Heart right ventricle (tissue), 16 donors: ENCODE results near the gene NLRX1. TPM values are rescaled to one million over a fixed set of nuclear protein-coding genes. Genes with fewer than 3 reads are reported as not detected.

Experiments
- ATAC-seq, 8 donors: fragments of 200-7000 bp; cut with Tn5 transposase; one replicate each; pipeline ENCODE4 v1.9.1; 2020; ENCODE audit warnings: mild to moderate bottlenecking in 8 of 8, moderate library complexity in 8 of 8, moderate number of reproducible peaks in 1 of 8
- DNase-seq, 2 donors: peaks; one replicate each; pipeline ENCODE4 v3.0.0-alpha.2; 2020
- H3K27ac ChIP-seq, 10 donors: fragments of 200-600 bp; sonication (generic) in 2 of 10; one replicate each; pipeline versions ENCODE4 v1.5.0 to v1.8.0; 2020 to 2022; ENCODE audit warnings: mild to moderate bottlenecking in 3 of 10
- H3K27me3 ChIP-seq, 7 donors: fragments of 200-600 bp; one replicate each; pipeline ENCODE4 v1.8.0; 2021 to 2022; ENCODE audit warnings: mild to moderate bottlenecking in 2 of 7
- H3K36me3 ChIP-seq, 9 donors: fragments of 200-600 bp; sonication (generic) in 1 of 9; one replicate each; pipeline versions ENCODE4 v1.5.0 to v1.8.0; 2020 to 2022; ENCODE audit warnings: mild to moderate bottlenecking in 2 of 9
- H3K4me1 ChIP-seq, 9 donors: fragments of 200-600 bp; sonication (generic) in 1 of 9; one replicate each; pipeline versions ENCODE4 v1.5.0 to v1.8.0; 2020 to 2022; ENCODE audit warnings: mild to moderate bottlenecking in 4 of 9
- H3K4me3 ChIP-seq, 10 donors: fragments of 200-600 bp; sonication (generic) in 2 of 10; one replicate each; pipeline versions ENCODE4 v1.5.0 to v1.8.0; 2020 to 2022; ENCODE audit warnings: mild to moderate bottlenecking in 7 of 10, moderate library complexity in 2 of 10
- H3K9me3 ChIP-seq, 11 donors: fragments of 200-600 bp in 10 of 11; sonication (generic) in 2 of 11; one replicate each; pipeline versions ENCODE4 v1.5.0 to v1.8.0; 2013 to 2022; ENCODE audit warnings: mild to moderate bottlenecking in 2 of 11, control low read depth in 1 of 11, moderate library complexity in 1 of 11
- CTCF ChIP-seq, 9 donors: fragments of 200-600 bp; sonication (generic) in 2 of 9; IDR thresholded peaks; one replicate each; pipeline versions ENCODE4 v1.5.0 to v1.8.0; 2021 to 2022; ENCODE audit warnings: antibody characterized with exemption in 9 of 9, mild to moderate bottlenecking in 5 of 9, moderate library complexity in 1 of 9
- WGBS, 2 donors: extraction: QIAGEN DNeasy Blood & Tissue Kit; methylation state at CpG; one replicate each; pipeline ENCODE4 v1.1.7; 2013; ENCODE audit warnings: inconsistent platforms in 1 of 2; 5-methylcytosine and 5-hydroxymethylcytosine counted together
- intact Hi-C, 10 donors: fragments of 100-400 bp; cut with DNase I; formaldehyde crosslinking; loops; one replicate each; pipeline versions ENCODE4 v1.11.1 to v1.14.2; 2022
- polyA plus RNA-seq, 2 donors: library from polyadenylated mRNA; stranded (reverse); fragments of 200-250 nt; gene quantifications; one replicate each; pipeline ENCODE4 v1.2.3, GENCODE V29; 2013
- total RNA-seq, 10 donors: library from RNA; stranded (reverse); fragmentation: NEBNext Ultra II Directional in 3 of 10; extraction: Animal tissue kit (Norgen Biotek cat#: 25700) in 3 of 10; gene quantifications; one replicate each; pipeline versions ENCODE4 v1.2.1 to v1.2.4, GENCODE V29; 2021 to 2023
- donor health status: Arrhythmogenic right ventricular cardiomyopathy.
- donor health status: ischemic (EF 13 %, LVEDD 7.1; RV severe dilation, severe dysfunction).
- donor health status: healthy with polysubstance abuse.
- donor health status: DM: no; HTN: yes; CAD: no.
- donor health status: DM: no; HTN: no; CAD: no.
- donor health status: ischemic (EF 25% LVEDD 6.9; RV normal size, moderate dysfunction).
- donor health status: ischemic (EF 25% LVEDD 5.7; RV mildly dilated, moderate dysfunction).
- donor health status: healthy.
- donor health status: DM: yes; HTN: yes; CAD: no.
- donor health status: Ischemic cardiomyopathy.
- donor health status: ischemic (EF 35%, LVEDD 5.7; RV mildly dilated, moderate dysfunction).
- donor health status: nonischemic (EF 11% LVEDD 7.7; RV severe dilation, severe dysfunction).
- donor health status: DM: yes; HTN: yes; CAD: no.
- donor health status: PGD.
- donor health status: ischemic (EF 29% LVEDD 5.4; RV normal size, mild dysfunction).
- donor health status: nonischemic (EF 23%, LVEDD 6.1; RV moderate dilation, normal function).

NLRX1 gene
- total and polyA plus RNA-seq, 12 donors = 7.9 to 39.3 (median 31.7) TPM

GRCh38 chr11:119206511-119207414, 38.2 kb downstream of the NLRX1 start:
- H3K4me3 ChIP-seq = peak overlapping the region; percentile 85 to 100 (median 94)
- WGBS, 2 donors = 2% methylated on average over 36 to 39 of the region's 41 CpGs
- TF ChIP-seq CTCF (IDR thresholded peaks at IDR 0.05) = no peak
- ATAC-seq (peak; percentile 13 to 64 (median 30)), DNase-seq (peak; percentile 64 to 67)
- no peaks in the 10 kb centered on the region for H3K27me3 ChIP-seq
- H3K4me1 ChIP-seq = peaks cover 0 to 52% (median 23%) of the 10 kb centered on the region in 9 donors
- no peaks in the 10 kb centered on the region for H3K36me3 ChIP-seq
- intact Hi-C loops = loop anchor here (2.0 to 10.0 kb wide), 11 partner anchors 39 to 128 kb away; partner anchors contain the start of genes MCAM (in 1 of the 10), NLRX1 (in 1 of the 10) and RNF26 (in 1 of the 10)
- peak overlapping the region; percentile 85 to 98 (median 97) for H3K27ac ChIP-seq
- H3K9me3 ChIP-seq = no peaks in the 10 kb centered on the region

- no peaks in the 10 kb centered on the region for H3K27me3 ChIP-seq
- DNase-seq (no peak), ATAC-seq (no peak)
- peak overlapping the region in 8 of 10 donors; percentile 92 to 98 (median 98) for H3K27ac ChIP-seq
- peaks cover 0 to 58% (median 23%) of the 10 kb centered on the region in 9 donors for H3K4me1 ChIP-seq
- intact Hi-C loops = loop anchor here (2.0 to 10.0 kb wide), 11 partner anchors 40 to 127 kb away; partner anchors contain the start of genes MCAM (in 1 of the 10), NLRX1 (in 1 of the 10) and RNF26 (in 1 of the 10)
- no peaks in the 10 kb centered on the region for H3K9me3 ChIP-seq
- WGBS, 2 donors = 30 to 31% methylated on average over 11 of the region's 11 CpGs
- TF ChIP-seq CTCF (IDR thresholded peaks at IDR 0.05) = no peak
- H3K4me3 ChIP-seq = peak overlapping the region in 9 of 10 donors; percentile 85 to 100 (median 95)
- H3K36me3 ChIP-seq = no peaks in the 10 kb centered on the region
Observed at GRCh38 chr11:119207415-119207960, 39.0 kb downstream of the NLRX1 start.

- no peaks in the 10 kb centered on the region for H3K9me3 ChIP-seq
- intact Hi-C loops = loop anchor here (5.0 to 10.0 kb wide), 10 partner anchors 42 to 126 kb away; partner anchors contain the start of genes MCAM (in 1 of the 10), NLRX1 (in 1 of the 10) and RNF26 (in 1 of the 10)
- no peak for ATAC-seq
- no peak for TF ChIP-seq CTCF (IDR thresholded peaks at IDR 0.05)
- DNase-seq = no peak
- H3K4me3 ChIP-seq = no peak overlapping the region
- H3K36me3 ChIP-seq = no peaks in the 10 kb centered on the region
- WGBS, 2 donors = 90 to 92% methylated on average over 7 of the region's 7 CpGs
- peaks cover 0 to 71% (median 32%) of the 10 kb centered on the region in 9 donors for H3K4me1 ChIP-seq
- H3K27me3 ChIP-seq = no peaks in the 10 kb centered on the region
- H3K27ac ChIP-seq = no peak overlapping the region
Observed at GRCh38 chr11:119209186-119209585, 40.7 kb downstream of the NLRX1 start.

GRCh38 chr11:119210050-119210449, 41.5 kb downstream of the NLRX1 start:
- DNase-seq = no peak
- intact Hi-C loops = loop anchor here in 1 of 10 donors (10.0 kb wide), 1 partner anchor 65 kb away; no protein-coding TSS in a partner anchor
- ATAC-seq = no peak
- Histone ChIP-seq H3K9me3 (no peaks in the 10 kb centered on the region), H3K27me3 (no peaks in the 10 kb centered on the region), H3K27ac (no peak overlapping the region), H3K36me3 (no peaks in the 10 kb centered on the region), H3K4me1 (peaks cover 0 to 63% (median 31%) of the 10 kb centered on the region in 9 donors), H3K4me3 (no peak overlapping the region)
- TF ChIP-seq CTCF (IDR thresholded peaks at IDR 0.05) = no peak
- 81 to 82% methylated on average over 3 of the region's 3 CpGs for WGBS, 2 donors
